Activated CD4-positive, alpha-beta T cell treated with anti-CD3 and anti-CD28 coated beads for 36 hours (primary cell): ENCODE measurements around the gene CLBA1. TPM values are rescaled to one million over a fixed set of nuclear protein-coding genes. Genes with fewer than 3 reads are reported as not detected.

ENCODE experiments used
- ATAC-seq: fragments of 200-7000 bp; cut with Tn5 transposase; one replicate; pipeline ENCODE4 v1.10.0; 2021; ENCODE audit warnings: mild to moderate bottlenecking, moderate library complexity
- CTCF ChIA-PET: fragments of 350-600 bp; sonication (Branson Sonifier 250); formaldehyde crosslinking; loops from one replicate; lab custom pipeline; 2021; ENCODE audit warnings: antibody characterized with exemption; lab: Charles Lee
- POLR2A ChIA-PET: fragments of 350-600 bp; sonication (Branson Sonifier 250); formaldehyde crosslinking; loops from one replicate; lab custom pipeline; 2021; ENCODE audit warnings: antibody characterized with exemption, inconsistent platforms; lab: Charles Lee
- DNase-seq: peaks from one replicate; pipeline ENCODE4 v3.0.0-alpha.2; 2020
- H3K27ac Mint-ChIP-seq: one replicate; pipeline ENCODE4 v1.8.0; 2021; ENCODE audit warnings: mixed read lengths
- H3K27me3 Mint-ChIP-seq: one replicate; pipeline ENCODE4 v1.8.0; 2021; ENCODE audit warnings: mixed read lengths
- H3K36me3 Mint-ChIP-seq: one replicate; pipeline ENCODE4 v1.8.0; 2021; ENCODE audit warnings: low read depth, mixed read lengths
- H3K4me1 Mint-ChIP-seq: one replicate; pipeline ENCODE4 v1.8.0; 2021; ENCODE audit warnings: mixed read lengths
- H3K4me3 Mint-ChIP-seq: one replicate; pipeline ENCODE4 v1.8.0; 2021; ENCODE audit warnings: mild to moderate bottlenecking, moderate library complexity, mixed read lengths
- H3K9me3 Mint-ChIP-seq: one replicate; pipeline ENCODE4 v1.8.0; 2021; ENCODE audit warnings: low read depth, mixed read lengths
- intact Hi-C, 2 experiments: fragments of 100-400 bp; cut with DNase I in 1 of 2; cut with micrococcal nuclease in 1 of 2; formaldehyde crosslinking; loops; one replicate each; pipeline versions ENCODE4 v1.14.2 to v1.15.1; 2022 to 2024; cut with DNase I, micrococcal nuclease
- total RNA-seq, 2 experiments: library from RNA; stranded (reverse); gene quantifications; one replicate each; pipeline ENCODE4 v1.2.3, GENCODE V29; 2021

Gene CLBA1
- total RNA-seq, 2 experiments from 2014 or later = 1.1 to 1.9 TPM

DNA sequence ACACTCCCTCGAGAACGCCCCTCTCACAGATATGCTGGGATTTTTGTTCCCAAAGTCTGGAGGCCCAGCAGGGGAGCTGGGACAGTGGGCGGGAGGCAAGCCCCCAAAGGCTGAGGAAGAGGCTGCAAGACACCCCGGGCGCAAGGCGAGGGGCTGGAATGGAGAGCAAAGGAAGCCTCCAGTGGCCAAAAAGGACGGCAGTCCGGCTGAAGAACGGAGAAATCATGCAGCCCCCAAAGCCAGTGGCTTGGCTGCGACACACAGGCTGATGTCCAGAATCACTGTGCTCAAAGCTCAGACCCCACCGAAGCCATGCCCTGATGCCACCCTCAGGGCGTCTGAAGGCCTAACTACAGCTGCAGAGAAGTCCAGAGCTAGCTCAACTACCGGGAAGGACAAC is 10.9 kb downstream of the CLBA1 start:
- CTCF ChIA-PET = no interaction called here
- Mint-ChIP-seq H3K27ac (no peak overlapping the region), H3K4me1 (no peaks in the 10 kb centered on the region), H3K27me3 (no peaks in the 10 kb centered on the region), H3K4me3 (no peak overlapping the region), H3K9me3 (no peaks in the 10 kb centered on the region), H3K36me3 (peaks cover 11% of the 10 kb centered on the region)
- ATAC-seq (no peak), DNase-seq (no peak)
- POLR2A ChIA-PET = no interaction called here
- intact Hi-C loops = no loop called here

DNA sequence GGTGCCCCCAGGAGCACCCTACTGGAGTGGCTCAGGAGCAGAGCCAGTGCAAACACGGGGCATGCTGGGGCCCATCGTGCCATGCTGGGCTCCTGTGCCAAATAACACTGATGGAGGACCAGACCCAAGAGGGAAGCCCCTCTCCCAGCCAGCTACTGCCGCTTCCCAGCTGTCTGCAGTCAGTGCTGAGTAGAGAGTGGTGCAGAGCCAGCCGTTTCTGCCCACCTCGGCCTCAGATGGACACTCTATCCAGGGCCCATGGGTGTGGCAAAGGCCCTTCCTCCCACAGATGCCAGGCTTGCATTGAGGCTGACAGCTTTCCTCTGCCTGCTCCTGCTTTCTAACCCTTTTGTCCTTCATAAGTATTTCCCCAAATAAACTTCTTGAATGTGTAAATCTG is 13.2 kb downstream of the CLBA1 start:
- no peaks in the 10 kb centered on the region for H3K9me3 Mint-ChIP-seq
- ATAC-seq (no peak), DNase-seq (no peak)
- H3K27me3 Mint-ChIP-seq = no peaks in the 10 kb centered on the region
- peaks cover under 1% of the 10 kb centered on the region for H3K4me1 Mint-ChIP-seq
- no peak overlapping the region for H3K4me3 Mint-ChIP-seq
- intact Hi-C loops = no loop called here
- peaks cover 9% of the 10 kb centered on the region for H3K36me3 Mint-ChIP-seq
- no peak overlapping the region for H3K27ac Mint-ChIP-seq
- POLR2A ChIA-PET = interaction anchor here (0.6 kb wide), 1 partner anchor 250 kb away, joined by 5 read pairs; the partner anchor contains the start of gene BTBD6
- CTCF ChIA-PET = interaction anchor here (1.2 kb wide), 1 partner anchor 12 kb away, joined by 3 read pairs; no protein-coding TSS in a partner anchor

DNA sequence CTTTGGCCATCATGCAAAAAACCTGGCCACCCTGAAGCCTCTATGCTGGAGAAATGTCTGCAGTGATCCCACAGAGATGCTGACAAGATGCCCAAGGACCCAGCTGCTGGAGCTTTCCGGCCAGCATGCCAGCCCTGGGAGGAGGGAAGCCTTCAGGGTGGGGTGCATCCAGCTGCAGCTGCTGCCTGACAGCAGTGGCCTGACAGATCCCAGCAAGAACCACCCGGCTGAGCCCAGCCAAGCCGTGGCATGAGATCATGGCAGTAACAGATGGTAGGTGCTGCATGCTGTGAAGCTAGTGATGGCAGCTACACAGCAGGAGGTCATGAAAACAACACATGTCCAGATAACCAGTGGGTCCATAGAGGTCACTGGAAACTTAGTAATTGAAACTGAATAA is 13.8 kb downstream of the CLBA1 start:
- no peak overlapping the region for H3K4me3 Mint-ChIP-seq
- no peaks in the 10 kb centered on the region for H3K27me3 Mint-ChIP-seq
- H3K27ac Mint-ChIP-seq = no peak overlapping the region
- H3K4me1 Mint-ChIP-seq = peaks cover 6% of the 10 kb centered on the region
- ATAC-seq (no peak), DNase-seq (no peak)
- intact Hi-C loops = no loop called here
- peaks cover 5% of the 10 kb centered on the region for H3K36me3 Mint-ChIP-seq
- CTCF ChIA-PET = no interaction called here
- POLR2A ChIA-PET = interaction anchor here (0.6 kb wide), 1 partner anchor 497 kb away, joined by 3 read pairs; no protein-coding TSS in a partner anchor
- H3K9me3 Mint-ChIP-seq = no peaks in the 10 kb centered on the region

DNA sequence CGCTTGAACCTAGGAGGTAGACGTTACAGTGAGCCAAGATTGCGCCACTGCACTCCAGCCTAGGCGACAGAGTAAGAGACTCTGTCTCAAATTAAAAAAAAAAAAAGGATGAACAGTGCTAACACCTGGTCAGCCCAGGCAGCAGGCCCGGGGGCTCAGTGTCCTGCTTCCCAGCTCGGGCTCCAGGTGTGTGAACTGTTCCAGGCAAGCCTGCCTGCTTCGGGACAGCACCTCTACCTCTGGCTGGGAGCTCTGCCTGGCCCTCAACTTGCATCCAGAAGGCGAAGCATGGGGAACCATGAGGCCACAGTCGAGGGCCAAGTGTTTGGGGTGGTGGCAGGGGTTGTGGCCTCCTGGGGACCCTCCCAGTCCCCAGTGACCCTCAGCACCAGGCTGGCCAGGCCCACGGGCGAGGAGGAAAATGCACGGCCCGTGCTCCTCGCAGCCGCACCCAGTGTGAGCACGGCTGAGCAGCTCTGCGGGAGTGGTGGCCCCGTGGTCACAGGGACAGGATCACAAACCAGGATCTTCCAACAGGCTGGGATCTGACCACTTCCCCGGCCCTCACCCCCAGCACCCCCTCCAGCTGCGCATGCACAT is 19.8 kb downstream of the CLBA1 start:
- Mint-ChIP-seq H3K27me3 (no peaks in the 10 kb centered on the region), H3K4me1 (peaks cover 7% of the 10 kb centered on the region), H3K36me3 (peaks cover 19% of the 10 kb centered on the region), H3K4me3 (no peak overlapping the region), H3K9me3 (no peaks in the 10 kb centered on the region), H3K27ac (no peak overlapping the region)
- POLR2A ChIA-PET = interaction anchor here (0.7 to 1.0 kb wide), 2 partner anchors 12 to 13 kb away, joined by 3 read pairs; no protein-coding TSS in a partner anchor
- intact Hi-C loops = no loop called here
- CTCF ChIA-PET = interaction anchor here (0.8 kb wide), 1 partner anchor 41 kb away, joined by 3 read pairs; no protein-coding TSS in a partner anchor
- ATAC-seq (no peak), DNase-seq (no peak)

DNA sequence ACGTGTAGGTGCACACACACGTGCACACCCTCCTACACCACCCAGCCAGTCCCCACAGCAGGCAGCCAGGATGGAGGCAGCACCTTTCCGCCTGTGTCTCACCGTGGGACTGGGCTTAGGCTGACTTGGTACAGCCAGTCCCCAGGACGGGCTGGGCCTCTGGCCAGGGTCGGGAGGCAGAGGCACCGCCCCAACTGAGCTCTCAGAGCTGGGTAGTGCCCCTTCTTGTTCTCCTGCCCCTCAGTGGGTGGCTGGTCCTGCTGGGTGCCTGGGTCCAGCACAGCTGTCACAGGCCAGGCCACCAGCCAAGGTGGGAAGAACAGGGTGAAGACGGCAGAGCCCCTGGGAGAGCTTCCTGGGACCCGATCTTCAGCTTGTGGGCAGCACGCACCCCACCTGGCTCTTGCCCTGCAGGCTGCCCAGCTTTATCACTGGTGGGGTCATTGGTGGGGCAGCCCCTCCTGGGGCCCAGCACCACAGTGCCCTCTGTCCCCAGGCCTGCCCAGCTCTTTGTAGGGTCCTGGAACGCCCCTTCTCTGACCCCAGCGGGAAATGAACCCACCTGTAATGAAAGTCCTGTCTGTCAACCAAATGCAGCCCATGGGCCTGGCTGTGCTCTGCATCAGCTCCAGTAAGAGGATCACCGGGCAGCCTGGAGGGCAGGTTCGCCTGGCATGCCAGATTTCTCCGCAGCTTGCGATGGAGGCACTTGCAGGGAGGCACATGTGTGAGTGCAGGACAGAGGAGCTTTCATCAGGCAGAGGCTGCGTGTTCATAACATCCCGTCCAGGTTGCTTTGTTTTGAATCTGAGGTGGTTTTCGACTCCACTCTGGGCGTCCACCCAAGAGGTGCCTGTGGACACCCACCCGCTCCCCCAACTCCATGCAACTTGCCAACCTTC is 20.6 kb downstream of the CLBA1 start:
- Mint-ChIP-seq H3K27ac (no peak overlapping the region), H3K9me3 (no peaks in the 10 kb centered on the region), H3K36me3 (peaks cover 22% of the 10 kb centered on the region), H3K4me3 (no peak overlapping the region), H3K4me1 (peaks cover 7% of the 10 kb centered on the region), H3K27me3 (no peaks in the 10 kb centered on the region)
- DNase-seq (no peak), ATAC-seq (peak; percentile 13)
- ChIA-PET CTCF (no interaction called here), POLR2A (interaction anchor here (0.6 to 1.3 kb wide), 3 partner anchors 10 to 13 kb away, joined by 3 to 5 read pairs (median 3); no protein-coding TSS in a partner anchor)
- intact Hi-C loops = no loop called here

DNA sequence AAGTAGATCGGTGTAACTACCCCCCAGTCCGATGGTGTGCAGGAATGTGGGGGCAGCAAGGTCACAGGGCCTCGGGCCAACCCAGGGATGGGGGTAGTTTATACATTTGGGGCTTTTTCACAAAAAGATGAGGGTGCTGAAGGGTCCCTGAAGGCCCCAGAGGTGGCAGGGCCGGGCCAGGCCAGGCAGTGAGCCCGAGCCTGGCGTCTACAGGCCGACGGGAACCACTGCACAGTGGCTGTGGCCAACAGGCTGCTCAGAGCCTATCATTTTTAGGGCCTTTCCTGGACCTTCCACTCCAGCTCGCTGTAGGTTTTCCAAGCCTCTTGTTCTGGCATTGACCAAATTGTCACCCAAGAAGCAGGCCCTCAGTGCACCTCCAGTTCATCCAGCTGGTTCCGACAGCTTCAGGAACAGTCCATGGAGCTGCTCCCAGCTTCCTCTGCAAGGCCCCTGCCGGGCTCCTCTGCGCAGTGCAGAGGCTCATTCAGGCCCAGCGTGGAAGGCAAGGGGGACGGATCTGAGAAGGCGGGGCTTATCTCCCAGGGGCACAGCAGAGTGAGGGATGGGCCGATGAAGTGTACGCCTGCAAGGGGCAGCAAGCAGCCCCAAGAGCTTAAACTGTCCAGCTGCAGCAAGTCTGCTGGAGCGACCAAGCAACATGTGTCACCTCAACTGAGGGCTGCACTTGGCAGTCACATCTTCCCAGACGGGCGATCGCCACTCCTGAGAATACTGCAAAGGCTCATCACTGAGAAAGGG is 21.4 kb downstream of the CLBA1 start:
- intact Hi-C loops = no loop called here
- ATAC-seq = no peak
- ChIA-PET POLR2A (interaction anchor here (0.6 to 1.3 kb wide), 4 partner anchors 9 to 89 kb away, joined by 3 to 5 read pairs (median 4); no protein-coding TSS in a partner anchor), CTCF (interaction anchor here (0.6 kb wide), 1 partner anchor 397 kb away, joined by 3 read pairs; no protein-coding TSS in a partner anchor)
- Mint-ChIP-seq H3K4me1 (peaks cover 7% of the 10 kb centered on the region), H3K27me3 (no peaks in the 10 kb centered on the region), H3K9me3 (no peaks in the 10 kb centered on the region), H3K27ac (no peak overlapping the region), H3K36me3 (peaks cover 30% of the 10 kb centered on the region), H3K4me3 (no peak overlapping the region)
- no peak for DNase-seq

DNA sequence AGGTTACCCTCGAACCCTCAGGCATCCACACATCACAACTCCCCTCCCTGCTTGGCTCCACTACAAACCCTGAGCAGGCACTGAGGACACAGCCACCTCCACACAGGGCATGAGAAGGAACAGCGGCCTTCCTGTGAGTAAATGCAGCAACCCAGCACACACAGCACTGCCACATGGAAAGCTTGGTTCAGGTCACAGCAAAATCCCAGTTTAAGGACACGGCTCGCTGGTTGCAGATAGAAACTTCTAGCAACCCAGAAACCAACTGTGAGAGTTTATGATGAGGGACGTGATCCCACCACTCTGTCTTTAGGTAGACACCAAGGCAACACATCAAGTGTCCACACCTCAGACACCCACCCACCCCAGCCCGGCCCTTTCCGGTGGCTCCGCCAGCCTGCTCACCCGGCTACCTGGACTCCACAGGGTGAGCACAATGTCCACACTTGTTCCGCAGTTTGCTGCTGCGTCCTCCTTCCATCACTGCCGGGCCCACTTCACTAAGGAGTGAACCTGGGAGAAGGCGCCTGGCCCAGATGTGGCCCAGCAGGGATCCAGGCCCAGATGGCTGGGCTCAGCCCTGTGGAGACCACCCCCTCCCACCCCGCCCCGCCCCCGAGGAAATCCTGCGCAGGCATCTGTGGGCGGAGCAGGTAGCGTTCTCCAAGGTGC is 22.1 kb downstream of the CLBA1 start:
- no peaks in the 10 kb centered on the region for H3K9me3 Mint-ChIP-seq
- no peak overlapping the region for H3K4me3 Mint-ChIP-seq
- POLR2A ChIA-PET = interaction anchor here (0.6 to 1.2 kb wide), 2 partner anchors 8 to 88 kb away, joined by 3 to 4 read pairs; no protein-coding TSS in a partner anchor
- H3K36me3 Mint-ChIP-seq = peaks cover 36% of the 10 kb centered on the region
- DNase-seq (no peak), ATAC-seq (no peak)
- peaks cover 7% of the 10 kb centered on the region for H3K4me1 Mint-ChIP-seq
- CTCF ChIA-PET = interaction anchor here (0.6 kb wide), 1 partner anchor 396 kb away, joined by 3 read pairs; no protein-coding TSS in a partner anchor
- intact Hi-C loops = no loop called here
- no peak overlapping the region for H3K27ac Mint-ChIP-seq
- H3K27me3 Mint-ChIP-seq = no peaks in the 10 kb centered on the region

DNA sequence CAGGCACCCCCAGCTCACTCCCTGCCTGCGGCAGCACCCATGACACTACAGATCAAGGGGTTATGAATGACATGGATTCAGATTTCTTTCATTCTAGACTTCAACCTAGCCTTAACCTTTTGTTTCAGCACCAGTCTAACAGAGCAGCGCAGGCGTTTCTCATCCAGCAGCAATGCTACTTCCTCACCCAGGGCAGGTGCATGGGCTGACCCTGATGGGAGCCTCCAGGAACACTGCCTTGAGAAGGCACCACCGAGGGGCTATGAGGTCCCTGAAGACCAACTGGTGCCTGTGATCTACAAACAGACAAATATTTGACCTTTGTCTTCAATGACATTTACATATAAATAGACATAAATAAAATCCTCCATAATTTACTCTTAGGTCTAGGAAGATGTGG is 24.5 kb downstream of the CLBA1 start:
- POLR2A ChIA-PET = no interaction called here
- no peak for DNase-seq
- Mint-ChIP-seq H3K36me3 (peaks cover 39% of the 10 kb centered on the region), H3K9me3 (no peaks in the 10 kb centered on the region), H3K27ac (no peak overlapping the region), H3K4me3 (no peak overlapping the region), H3K4me1 (peaks cover 14% of the 10 kb centered on the region), H3K27me3 (no peaks in the 10 kb centered on the region)
- intact Hi-C loops = no loop called here
- ATAC-seq = no peak
- CTCF ChIA-PET = no interaction called here

DNA sequence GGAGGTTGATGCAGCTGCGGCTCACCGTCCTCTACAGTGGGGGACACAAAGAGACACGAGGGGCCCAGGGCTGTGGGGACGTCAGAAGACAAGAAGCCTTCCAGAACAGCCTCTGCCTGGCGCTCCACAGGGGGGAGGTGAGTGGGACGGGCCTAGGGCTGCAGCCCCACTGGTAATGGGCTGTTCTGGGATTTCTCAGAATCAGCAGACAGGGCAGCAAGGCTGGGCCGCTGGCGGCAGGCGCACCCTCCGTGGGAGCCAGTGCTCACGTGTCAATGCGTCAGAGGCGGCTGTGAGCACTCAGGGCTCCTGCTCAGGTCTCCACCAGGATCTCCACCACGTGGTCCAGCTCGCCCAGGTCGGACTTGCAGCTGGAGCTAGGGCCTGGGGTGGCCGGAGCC is 25.3 kb downstream of the CLBA1 start:
- H3K27ac Mint-ChIP-seq = no peak overlapping the region
- intact Hi-C loops = no loop called here

DNA sequence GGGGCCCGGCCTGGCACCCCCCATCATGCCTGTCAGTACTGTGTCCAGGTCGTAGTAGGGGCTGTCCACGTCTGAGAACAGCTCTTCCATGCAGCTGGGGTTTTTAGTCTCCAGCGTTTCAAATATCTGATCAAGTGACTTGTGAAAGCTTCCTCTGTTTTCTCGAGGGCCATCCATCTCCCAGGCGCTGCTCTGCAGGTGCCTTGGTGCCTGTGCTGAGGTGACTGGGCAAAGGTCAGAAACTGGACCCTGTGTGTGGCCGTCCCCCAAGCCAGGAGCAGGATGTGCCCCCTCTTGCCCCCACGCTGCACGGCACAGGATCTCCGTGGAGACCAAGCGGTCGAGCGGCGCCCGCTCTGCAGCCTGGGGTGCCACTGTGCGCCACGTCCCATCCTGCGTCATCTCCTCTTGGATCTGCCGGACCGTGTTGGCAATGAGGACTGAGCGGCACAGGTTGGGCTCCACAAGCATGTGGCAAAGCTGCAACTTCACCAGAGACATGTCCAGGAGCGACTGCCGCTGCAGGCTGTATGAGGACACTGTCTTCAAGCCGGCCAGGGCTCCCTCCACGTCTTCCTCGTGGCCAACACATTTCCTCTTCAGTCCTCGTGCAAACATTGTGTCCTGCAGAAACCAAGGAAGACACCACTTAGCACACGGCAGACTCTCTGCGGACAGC is 25.9 kb downstream of the CLBA1 start:
- H3K4me1 Mint-ChIP-seq = peaks cover 26% of the 10 kb centered on the region
- H3K9me3 Mint-ChIP-seq = no peaks in the 10 kb centered on the region
- no peak for DNase-seq
- peaks cover 46% of the 10 kb centered on the region for H3K36me3 Mint-ChIP-seq
- H3K27ac Mint-ChIP-seq = no peak overlapping the region
- ChIA-PET POLR2A (no interaction called here), CTCF (interaction anchor here (0.7 kb wide), 1 partner anchor 936 kb away, joined by 3 read pairs; no protein-coding TSS in a partner anchor)
- ATAC-seq = no peak
- no peaks in the 10 kb centered on the region for H3K27me3 Mint-ChIP-seq
- no peak overlapping the region for H3K4me3 Mint-ChIP-seq
- intact Hi-C loops = no loop called here

More for the DNA sequence above, 25.3 kb downstream of the CLBA1 start:
- no peak for ATAC-seq
- no peak for DNase-seq
- Mint-ChIP-seq H3K4me3 (no peak overlapping the region), H3K4me1 (peaks cover 21% of the 10 kb centered on the region), H3K36me3 (peaks cover 41% of the 10 kb centered on the region), H3K9me3 (no peaks in the 10 kb centered on the region), H3K27me3 (no peaks in the 10 kb centered on the region)
- ChIA-PET CTCF (interaction anchor here (0.6 kb wide), 1 partner anchor 1508 kb away, joined by 3 read pairs; no protein-coding TSS in a partner anchor), POLR2A (no interaction called here)
